GM19467 (cell line): ENCODE results near the gene ARF6.
"Not testable (repeated sequence)": the region's sequence is repeated elsewhere in the genome, so short reads cannot be mapped to it uniquely, and the experiment has no call there.

Experiments used
- ATAC-seq: cut with Tn5 transposase; IDR thresholded peaks from one replicate; pipeline ENCODE4 v1.9.1; 2021; ENCODE audit warnings: mild to moderate bottlenecking, moderate library complexity; ENCODE audit not compliant: unreplicated experiment

Gene ARF6

DNA sequence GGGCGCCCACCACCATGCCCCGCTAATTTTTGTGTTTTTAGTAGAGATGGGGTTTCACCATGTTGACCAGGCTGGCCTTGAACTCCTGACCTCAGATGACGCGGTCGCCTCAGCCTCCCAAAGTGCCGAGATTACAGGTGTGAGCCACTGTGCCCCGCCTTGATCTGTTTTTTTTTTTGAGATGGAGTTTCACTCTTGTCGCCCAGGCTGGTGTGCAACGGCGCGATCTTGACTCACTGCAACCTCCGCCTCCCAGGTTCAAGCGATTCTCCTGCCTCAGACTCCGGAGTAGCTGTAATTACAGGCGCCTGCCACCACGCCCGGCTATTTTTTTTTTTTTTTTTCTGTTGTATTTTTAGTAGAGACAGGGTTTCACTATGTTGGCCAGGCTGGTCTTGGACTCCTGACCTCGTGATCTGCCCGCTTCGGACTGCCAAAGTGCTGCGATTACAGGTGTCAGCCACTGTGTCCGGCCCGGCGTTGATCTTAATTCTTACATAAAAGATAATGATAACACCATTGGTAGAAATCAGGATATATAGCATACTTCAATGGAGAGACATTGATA lies 9.9 kb downstream of the ARF6 start:
- not testable (repeated sequence) for ATAC-seq

DNA sequence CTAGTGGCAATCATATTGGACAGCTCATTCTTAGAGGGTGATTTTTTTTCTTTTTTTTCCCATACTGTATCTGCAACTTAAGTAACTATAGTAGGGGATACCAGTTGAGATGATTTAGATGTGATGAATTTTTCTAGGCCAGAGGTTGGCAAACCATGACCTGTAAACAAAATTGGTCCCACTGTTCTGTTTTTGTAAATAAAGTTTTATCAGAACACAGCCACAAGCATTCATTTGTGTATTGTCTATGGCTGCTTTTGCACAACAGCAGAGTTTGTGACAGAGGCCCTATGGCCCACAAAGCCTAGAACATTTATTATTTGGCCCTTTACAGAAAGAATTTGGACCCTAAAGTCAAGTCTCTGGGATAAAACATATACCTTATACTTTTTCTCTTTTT lies 11.4 kb downstream of the ARF6 start:
- ATAC-seq, result no peak

DNA sequence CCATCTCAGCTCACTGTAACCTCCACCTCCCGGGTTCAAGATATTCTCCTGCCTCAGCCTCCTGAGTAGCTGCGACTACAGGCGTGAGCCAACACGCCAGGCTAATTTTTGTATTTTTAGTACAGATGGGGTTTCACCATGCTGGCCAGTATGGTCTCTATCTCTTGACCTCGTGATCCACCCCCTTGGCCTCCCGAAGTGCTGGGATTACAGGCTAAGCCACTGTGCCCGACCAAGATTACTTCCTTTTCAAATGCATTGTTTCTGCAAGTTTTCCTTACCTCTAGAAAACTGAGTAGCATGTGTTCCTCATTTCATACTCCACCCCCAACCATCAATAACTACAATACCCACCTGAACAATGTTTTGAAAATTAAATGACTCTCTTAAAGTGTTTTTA lies 13.1 kb downstream of the ARF6 start:
- ATAC-seq, result no peak

DNA sequence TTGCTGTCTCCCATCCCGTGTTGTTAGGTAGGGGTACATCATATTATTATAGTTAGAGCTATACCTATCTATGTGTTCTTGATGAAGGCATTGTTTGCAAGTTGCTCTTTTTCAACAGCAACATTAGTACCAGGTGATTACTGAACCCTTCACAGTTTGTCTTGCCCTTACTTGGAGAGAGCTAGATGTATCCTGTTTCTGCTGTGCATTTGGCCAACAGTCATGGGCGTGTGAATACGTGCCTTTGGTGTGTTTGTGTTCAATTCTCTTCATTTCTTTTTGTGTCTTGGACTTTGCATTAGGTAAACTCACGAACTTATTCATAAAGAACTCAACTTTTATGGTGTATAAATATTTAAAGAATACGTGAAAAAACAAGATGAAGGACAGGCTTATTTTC lies 14.3 kb downstream of the ARF6 start:
- ATAC-seq, result no peak

DNA sequence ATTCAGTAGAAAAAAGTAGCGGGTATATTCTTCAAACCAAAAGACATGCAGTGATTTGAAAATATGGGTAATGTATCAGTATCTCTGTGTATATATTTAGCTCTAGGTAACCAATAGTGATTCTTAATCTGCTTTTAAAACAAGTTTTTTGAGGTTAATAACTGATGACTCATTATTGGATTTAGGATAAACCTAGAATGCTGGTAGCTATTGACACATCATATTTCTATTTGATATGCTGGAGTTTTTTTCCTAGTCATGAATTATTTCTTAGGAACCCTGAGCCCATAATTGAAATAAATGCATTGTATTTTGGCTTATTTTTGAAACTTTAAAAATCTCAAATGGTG lies 15.5 kb downstream of the ARF6 start:
- ATAC-seq, result no peak

DNA sequence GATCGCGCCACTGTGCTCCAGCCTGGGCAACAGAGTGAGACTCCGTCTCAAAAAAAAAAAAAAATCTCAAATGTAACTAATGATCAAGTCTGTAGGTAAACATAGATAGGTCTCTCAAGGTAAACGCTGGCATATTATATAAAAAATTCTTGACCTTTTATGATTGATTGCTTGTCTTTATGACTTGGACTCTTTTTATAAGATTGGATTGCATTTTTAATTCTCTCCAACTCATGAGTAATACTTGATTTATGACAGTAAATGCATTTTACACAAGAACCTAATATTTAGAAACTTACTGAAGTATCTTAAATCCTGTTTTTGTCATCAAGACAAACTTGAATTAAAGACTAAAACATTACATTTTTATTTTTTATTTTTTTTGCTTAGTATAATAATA lies 16.1 kb downstream of the ARF6 start:
- ATAC-seq, result no peak

DNA sequence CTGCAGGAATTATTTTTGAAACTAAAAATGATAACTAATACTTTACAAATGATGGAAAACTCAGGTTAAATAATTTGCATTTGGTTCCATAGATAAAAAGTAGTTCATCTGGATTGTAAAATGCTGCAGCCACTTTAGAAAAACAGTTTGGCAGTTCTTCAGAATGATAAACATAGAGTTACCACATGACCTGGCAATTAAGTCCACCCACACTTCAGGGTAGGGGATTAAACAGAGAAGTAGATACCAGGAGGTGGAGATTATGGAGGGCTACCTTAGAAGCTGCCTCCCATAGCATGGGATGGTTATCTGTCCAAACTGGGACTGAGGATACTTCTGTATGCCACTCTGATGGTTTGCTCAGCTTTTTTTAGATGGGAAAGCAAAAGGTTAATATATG lies 22.2 kb downstream of the ARF6 start:
- no peak for ATAC-seq

DNA sequence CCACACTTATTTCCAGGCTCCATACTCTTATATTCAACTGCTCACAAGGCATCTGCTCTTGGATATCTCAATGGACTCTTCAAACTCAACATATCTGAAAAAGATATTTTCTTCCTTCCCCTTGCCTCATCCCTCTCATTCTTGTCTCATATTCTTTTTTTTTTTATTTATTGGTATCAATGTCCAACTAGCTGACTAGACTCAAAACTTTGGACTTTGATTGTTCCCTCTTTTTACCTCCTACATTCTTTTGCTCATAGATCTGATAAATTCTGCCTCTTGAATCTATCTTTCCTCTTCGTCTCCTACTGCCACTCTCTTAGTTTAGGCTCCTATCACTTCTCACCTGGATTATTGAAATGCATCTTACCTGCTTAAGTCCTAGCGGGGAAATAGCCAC lies 25.8 kb downstream of the ARF6 start:
- no peak for ATAC-seq

DNA sequence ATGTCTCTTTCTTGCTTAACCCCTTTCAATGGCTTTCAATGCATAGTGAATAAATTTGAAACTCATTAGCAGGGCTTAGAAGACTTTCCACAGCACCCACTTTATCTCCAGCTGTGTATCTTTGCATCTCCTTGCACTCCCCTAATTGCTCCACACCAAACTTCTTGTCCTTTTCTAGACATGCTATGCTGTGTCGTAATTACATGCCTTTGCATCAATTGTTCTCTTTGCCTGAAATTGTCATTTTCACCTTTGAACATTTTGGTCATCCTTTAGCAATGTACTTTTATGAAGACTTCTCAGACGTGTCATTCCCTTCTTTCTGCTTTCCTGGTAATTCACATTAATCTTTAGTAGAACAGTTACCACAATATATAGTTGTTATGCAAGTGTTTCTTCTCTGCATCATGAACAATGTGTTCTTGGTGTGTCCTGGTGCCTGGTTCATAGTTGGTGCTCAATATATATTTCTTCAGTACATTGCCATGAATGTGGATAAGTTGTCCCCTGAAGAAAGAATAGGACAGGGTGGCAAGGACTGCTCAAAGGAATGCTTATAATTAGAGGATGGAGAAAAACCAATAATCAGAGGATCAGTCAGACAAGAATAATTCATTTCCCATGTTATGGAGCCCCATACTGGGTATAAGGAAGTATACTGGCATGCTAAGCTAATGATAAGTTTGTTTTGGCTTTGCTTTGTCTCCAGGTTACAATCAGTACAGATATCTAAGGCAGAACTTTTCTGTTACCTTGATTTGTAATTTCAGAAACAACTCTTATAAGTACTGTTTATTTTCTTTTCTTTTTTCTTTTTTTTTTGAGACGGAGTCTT lies 27.2 kb downstream of the ARF6 start:
- no peak for ATAC-seq

DNA sequence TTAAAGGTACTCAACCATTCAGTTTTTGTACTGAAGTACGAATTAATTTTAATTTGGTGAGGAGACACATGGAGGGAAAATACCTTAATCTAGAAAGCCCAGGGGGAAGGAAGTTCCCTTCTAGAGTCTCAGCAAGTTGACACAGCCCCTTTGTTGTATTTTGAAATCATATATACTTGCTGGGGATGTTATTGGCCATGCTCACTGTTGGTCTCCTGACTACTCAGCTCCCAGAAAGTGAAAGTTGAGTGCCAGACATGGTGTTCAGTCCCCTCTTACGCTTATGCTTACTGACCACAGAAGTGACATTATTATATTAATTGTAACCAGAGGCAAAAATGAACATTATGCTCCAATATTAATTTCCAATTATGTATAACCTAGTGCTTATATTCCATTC lies 28.1 kb downstream of the ARF6 start:
- ATAC-seq, result no peak

DNA sequence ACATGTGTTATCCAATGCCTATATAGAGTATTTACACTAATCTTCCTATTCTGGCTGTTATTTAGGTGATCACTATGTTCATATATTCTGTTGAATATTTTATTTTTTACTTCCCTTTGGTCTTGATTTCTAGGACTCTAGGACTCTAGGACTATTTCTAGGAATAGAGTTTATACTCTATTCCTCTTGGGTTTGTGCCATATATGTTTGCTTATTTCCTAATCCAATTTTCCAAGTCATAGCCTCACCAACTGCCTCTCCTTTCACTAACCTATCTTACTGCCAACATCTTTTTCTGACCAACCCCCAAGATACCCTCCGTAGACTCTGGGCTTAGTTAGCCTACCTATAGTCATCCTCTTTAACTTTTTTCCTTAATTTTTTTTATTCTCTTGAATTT lies 28.5 kb downstream of the ARF6 start:
- ATAC-seq, result no peak

DNA sequence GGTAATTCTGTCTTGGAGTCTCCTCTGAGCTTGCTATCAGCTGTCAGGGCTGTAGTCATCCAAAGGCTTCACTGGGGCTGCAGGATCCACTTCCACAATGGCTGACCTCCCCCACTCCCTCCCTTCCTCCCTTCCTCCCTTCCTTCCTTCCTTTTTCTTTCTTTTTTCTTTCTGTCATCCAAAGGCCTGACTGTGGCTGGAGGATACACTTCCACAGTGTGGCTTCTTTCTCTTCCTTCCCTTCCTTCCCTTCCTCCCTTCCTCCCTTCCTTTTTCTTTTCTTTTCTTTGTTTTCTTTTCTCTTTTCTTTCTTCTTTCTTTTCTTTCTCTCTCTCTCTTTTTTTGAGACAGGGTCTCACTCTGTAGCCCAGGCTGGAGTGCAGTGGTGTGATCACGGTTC lies 30.6 kb downstream of the ARF6 start:
- no peak for ATAC-seq

DNA sequence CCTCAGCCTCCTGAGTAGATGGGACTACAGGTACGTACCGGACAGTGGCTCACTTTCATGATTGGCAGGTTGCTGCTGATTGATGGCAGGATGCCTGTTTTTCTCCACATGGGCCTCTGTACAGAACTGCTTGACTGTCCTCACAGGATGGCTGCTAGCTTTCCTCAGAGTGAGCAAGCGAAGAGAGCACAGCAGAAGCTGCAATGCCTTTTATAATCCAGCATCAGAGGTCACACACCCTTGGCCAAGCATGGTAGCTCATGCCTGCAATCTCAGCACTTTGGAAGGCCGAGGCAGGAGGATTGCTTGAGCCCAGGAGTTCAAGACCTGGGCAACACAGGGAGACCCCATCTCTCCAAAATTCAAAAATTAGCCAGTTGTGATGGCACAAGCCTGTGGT lies 31.0 kb downstream of the ARF6 start:
- no peak for ATAC-seq

DNA sequence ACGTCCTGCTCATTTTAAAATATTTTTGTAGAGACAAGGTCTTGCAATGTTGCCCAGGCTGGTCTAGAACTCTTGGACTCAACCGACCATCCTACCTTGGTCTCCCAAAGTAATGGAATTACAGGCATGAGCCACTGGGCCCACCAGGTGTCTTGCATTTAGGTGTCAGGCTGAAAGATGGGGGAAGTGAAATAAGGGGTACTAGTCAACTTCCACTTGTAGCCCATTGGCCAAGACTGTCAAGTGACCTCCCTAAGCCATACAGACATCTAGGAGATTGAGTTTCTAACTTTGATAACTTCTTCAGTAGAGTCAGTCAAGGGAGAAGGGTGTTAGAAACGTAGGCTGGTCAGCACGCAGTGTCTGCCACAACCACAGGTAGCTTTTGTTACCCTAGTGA lies 32.0 kb downstream of the ARF6 start:
- no peak for ATAC-seq

DNA sequence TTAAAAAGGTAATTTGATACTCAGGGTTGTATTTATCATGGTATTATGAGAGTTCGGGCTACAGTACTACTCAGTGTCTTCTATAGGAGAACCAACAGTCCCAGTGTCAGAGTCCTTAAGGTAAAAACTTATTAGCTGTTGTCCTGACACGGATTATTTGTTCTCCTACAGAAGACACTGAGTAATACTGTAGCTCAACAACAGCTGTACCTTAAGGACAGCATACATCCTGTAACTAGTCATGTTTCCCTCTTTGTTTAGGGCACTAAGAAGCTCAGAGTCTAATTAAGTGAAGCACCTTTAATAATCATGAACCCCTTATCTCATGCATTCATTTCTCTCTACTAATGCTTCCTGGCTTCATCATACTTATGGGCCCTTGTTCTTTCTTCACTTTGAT lies 33.9 kb downstream of the ARF6 start:
- no peak for ATAC-seq

DNA sequence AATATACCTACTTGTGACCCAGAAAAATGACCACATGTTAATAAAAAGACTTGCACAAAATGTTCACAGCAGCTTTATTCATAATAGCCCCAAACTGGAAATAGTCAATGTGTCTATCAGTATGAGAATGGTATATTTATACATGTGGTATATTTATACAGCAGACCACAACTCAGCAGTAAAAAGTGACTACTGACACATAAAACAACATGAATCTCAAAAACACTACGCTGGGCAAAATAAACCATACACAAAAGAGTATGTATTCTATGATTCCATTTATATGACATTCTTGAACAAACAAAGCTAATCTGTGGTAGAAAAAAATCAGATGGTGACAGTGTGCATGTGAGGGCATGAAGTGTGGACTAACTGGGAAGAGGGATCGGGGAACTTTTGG lies 35.1 kb downstream of the ARF6 start:
- no peak for ATAC-seq

DNA sequence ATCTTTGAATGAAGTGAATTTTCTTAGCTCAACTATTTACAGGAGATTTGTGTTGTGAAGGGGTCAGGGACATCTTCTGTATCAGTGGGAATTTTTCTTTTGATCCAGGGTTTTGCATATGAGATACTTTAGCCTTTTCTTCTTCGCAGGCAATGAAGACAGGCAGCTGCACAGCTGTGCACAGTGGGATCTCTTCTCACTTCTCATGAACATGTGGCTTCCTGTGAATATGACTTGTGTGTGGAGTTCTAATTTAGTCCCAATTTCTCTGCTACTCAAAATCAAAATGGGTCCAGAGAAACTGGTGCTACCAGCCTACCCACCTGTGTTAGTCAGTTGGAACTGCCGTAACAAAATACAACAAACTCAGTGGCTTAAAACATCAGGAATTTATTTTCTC lies 37.8 kb downstream of the ARF6 start:
- no peak for ATAC-seq

DNA sequence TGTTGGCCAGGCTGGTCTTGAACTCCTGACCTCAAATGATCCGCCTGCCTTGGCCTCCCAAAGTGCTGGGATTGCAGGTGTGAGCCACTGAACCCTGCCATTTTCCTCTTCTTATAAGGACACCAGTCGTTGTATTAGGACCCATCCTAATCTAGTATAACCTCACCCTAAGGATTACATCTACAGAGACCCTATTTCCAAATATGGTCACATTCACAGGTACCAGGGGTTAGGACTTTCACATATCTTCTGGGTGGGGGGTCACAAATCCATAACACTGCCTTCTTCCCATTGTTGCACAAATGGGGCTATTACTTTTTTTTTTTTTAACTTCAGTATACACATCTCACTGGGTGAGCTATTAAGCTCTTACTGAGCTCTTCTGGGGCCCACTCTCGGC lies 38.6 kb downstream of the ARF6 start:
- ATAC-seq, result no peak

DNA sequence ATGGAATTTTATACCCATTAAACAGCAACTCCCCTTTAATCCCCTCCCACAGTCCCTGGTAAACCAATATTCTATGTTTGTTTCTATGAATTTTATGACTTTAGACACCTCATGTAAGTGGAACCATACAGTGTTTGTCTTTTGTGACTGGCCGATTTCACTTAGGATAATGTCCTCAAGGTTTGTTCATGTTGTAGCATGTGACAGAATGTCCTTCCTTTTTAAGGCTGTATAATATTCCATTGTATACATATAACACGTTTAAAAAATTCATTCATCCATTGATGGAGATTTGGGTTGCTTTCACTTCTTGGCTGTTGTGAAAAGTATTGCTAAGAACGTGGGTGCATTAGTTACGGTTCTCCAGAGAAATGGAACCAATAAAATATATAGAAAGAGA lies 40.2 kb downstream of the ARF6 start:
- ATAC-seq, result no peak

DNA sequence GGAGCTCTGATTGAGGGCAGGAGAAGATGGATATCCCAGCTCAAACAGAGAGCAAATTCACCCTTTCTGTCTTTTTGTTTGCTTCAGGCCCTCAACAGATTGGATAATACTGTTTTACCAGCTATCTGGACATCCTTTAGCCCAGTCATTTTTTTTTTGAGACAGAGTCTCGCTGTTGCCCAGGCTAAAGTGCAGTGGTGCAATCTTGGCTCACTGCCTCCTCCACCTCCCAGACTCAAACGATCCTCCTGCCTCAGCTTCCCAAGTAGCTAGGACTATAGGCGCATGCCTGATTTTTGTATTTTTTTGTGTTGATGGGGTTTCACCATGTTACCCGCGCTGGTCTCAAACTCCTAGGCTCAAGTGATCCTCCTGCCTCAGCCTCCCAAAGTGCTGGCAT lies 40.8 kb downstream of the ARF6 start:
- no peak for ATAC-seq

DNA sequence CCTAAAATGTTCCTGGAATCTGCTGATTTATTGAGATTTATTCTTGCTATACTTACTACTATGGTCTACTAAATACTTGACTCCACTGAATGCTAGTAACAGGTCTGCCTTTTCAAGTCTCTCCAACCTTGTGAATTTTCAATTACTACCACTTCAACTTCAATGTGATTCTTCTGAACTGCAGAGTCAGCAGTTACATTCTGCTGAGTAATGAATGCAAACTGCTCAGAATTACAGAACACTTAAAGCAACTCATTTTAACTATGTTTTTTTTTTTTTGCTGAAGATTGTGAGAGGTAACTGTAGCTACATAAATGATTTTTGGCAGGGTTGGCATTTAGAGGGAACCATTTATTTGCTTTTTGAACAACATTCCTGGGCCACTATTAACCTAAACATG lies 41.8 kb downstream of the ARF6 start:
- no peak for ATAC-seq

DNA sequence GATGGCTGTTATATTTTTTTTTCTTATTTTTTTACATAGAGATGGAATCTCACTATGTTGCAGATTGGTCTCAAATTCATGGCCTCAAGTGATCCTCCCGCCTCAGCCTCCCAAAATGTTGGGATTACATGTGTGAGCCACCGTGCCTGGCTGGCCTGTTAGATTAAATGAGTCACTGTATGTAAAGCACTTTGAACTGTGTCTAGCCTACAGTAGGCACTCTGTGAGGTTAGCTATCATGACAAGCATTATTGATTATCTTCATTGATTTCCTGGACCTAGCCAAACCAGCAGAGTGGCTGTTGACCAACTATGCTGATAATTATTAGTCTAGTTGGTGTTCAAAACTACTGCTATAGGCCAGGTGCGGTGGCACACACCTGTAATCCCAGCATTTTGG lies 42.6 kb downstream of the ARF6 start:
- ATAC-seq, result no peak

DNA sequence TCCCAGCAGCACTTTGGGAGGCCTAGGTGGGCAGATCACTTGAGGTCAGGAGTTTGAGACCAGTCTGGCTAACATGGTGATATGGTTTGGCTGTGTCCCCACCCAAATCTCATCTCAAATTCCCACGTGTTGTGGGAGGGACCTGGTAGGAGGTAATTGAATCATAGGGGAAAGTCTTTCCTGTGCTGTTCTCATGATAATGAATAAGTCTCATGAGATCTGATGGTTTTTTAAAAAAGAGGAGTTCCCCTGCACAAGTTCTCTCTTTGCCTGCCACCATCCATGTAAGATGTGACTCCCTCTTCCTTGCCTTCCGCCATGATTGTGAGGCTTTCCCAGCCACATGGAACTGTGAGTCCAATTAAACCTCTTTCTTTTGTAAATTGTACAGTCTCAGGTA lies 43.4 kb downstream of the ARF6 start:
- ATAC-seq, result not testable (repeated sequence)
